GM13977 (cell line): ENCODE data around the gene NMNAT2.

Experiments used
- DNase-seq: peaks from one replicate; pipeline ENCODE4 v3.0.0; 2012; ENCODE audit warnings: low spot score
- in situ Hi-C: fragments of 300-500 bp; cut with MboI; formaldehyde crosslinking; loops from one replicate; pipeline ENCODE4 v1.12.0; 2022; ENCODE audit warnings: low sequenced_read_pairs, low pct_unique_long_range_greater_than_20kb, mixed read lengths, inconsistent platforms; ENCODE audit not compliant: unreplicated experiment
- TF ChIP-seq, protein P1 (sequence below): IDR thresholded peaks from 2 replicates; pipeline ENCODE4 v1.5.1; 2012; ENCODE audit warnings: mild to moderate bottlenecking, control low read depth; ENCODE audit not compliant: insufficient read depth; ENCODE audit errors: extremely low read depth, missing control alignments

NMNAT2 gene

DNA sequence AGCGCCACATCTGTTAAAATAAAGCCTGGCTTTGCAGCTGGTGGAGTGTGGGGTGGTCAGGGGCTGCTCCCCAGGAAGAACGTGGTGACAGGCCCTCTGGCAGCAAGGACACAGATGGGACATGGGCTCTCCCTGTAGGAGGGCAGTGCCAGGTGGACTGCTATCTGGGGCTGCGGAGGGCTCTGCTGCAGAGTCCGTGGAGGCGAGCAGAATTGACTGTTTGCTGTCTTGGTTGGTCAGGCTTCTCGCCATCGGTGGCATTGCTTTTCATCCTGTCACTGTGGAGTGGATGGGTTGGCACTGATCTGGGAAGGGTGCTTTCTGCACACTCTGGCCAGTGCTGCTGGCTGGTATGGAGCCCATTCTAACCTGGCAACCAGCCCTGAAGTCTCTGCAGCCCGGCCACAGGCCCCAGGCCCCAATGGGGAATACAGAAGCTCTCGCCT is 129.1 kb downstream of the NMNAT2 start:
- TF ChIP-seq, protein P1, sequence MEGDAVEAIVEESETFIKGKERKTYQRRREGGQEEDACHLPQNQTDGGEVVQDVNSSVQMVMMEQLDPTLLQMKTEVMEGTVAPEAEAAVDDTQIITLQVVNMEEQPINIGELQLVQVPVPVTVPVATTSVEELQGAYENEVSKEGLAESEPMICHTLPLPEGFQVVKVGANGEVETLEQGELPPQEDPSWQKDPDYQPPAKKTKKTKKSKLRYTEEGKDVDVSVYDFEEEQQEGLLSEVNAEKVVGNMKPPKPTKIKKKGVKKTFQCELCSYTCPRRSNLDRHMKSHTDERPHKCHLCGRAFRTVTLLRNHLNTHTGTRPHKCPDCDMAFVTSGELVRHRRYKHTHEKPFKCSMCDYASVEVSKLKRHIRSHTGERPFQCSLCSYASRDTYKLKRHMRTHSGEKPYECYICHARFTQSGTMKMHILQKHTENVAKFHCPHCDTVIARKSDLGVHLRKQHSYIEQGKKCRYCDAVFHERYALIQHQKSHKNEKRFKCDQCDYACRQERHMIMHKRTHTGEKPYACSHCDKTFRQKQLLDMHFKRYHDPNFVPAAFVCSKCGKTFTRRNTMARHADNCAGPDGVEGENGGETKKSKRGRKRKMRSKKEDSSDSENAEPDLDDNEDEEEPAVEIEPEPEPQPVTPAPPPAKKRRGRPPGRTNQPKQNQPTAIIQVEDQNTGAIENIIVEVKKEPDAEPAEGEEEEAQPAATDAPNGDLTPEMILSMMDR, result no peak
- in situ Hi-C loops, result no loop called here
- DNase-seq, result no peak

DNA sequence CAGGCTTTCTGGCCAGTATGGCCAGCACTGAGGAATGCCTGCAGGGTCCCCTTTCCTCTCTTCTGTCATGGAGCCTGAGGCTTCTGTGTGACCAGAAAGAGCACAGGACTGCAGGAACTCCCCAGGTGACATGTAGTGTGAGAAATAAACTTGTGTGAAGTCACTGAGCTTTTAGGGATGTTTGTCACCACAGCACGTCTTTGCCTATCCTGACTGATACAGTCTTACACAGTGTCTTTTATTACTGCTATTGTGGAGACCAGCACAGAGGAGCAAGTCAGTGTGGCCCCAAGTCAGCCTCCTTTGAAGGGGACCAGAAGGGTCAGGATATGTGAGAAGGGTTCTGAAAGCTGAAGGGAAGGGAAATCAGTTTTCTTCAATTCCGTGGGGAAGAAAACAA is 129.6 kb downstream of the NMNAT2 start:
- in situ Hi-C loops, result no loop called here
- no peak for DNase-seq
- TF ChIP-seq, protein P1, result no peak

DNA sequence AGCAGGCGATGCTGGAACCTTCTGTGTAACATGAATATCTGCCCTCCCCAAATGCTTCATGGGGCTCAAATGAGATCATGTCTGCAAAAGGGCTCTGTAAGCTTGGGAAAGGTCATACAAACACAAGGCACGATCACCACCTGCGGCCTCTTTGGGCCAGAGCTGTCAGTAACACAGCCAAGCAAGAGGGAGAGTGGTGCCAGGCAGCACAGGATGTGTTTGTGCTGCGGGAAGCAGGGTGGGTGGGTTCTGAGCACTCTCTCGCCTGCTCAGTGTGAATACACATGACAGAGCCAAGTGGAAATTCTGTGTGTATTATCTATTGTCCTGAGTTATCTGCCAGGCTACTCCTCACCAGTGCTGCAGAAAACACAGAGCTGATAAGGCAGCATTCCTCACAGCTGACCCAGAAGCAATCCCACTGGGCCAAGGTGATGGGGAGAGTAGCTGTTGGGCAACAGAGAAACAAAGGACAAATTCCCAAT is 130.9 kb downstream of the NMNAT2 start:
- no peak for DNase-seq
- in situ Hi-C loops, result no loop called here
- TF ChIP-seq, protein P1, result no peak

DNA sequence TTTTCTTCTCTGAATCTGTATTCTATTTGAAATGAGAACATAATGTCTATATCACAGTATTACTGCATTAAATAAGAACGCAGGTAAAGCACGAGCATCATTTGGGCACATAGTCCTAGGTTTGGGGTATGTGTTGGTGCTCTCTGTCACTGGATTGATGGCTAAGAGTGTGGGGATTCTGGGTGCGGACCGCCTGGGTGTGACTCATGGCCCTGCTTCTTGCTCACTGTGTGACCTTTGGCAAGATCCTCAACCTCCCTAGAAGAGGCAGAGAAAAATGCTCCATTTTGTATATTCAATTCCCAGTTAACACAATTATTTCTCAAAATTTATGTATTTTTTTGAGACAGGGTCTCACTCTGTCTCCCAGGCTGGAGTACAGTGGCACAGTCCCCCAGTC is 132.4 kb downstream of the NMNAT2 start:
- DNase-seq, result no peak
- in situ Hi-C loops, result no loop called here
- TF ChIP-seq, protein P1, result no peak

DNA sequence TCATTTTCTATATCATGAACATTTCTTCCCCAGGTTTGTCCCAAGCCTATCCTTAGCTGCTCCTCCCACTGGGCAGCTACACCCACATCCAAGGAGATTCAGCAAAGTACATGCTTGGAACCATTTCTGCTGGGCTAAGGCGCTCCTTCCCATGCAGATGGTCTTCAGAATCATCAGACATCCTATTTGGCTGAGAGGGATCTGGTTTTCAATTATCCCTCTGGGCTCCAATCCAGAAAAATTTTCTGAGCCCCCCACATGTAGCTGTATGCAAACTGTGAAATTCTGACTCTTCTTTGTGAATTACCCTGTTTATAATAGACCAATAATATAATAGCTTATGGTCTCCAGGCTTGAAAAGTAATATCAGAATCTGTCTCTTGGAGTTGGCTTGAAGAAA is 132.9 kb downstream of the NMNAT2 start:
- no peak for DNase-seq
- in situ Hi-C loops, result no loop called here
- TF ChIP-seq, protein P1, result no peak

DNA sequence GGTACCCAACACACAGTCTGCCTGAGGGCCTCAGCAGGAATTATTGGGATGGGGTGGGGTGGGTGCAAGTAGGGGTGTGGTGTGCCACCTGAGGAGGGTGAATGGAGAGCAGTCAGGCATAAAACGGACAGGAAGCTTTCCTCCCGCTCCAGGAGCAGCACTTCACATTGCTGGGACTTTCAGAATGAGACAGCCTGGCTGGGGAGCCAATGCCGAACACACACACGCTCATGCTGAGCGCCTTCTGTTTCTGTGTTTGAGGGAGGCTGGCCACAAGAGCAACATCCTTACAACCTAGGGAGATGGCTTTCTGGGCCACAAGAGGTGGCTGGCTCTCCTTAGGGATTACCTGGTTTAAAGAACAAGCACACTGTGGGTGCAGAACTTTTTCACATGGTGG is 134.1 kb downstream of the NMNAT2 start:
- in situ Hi-C loops, result no loop called here
- no peak for DNase-seq
- TF ChIP-seq, protein P1, result no peak

DNA sequence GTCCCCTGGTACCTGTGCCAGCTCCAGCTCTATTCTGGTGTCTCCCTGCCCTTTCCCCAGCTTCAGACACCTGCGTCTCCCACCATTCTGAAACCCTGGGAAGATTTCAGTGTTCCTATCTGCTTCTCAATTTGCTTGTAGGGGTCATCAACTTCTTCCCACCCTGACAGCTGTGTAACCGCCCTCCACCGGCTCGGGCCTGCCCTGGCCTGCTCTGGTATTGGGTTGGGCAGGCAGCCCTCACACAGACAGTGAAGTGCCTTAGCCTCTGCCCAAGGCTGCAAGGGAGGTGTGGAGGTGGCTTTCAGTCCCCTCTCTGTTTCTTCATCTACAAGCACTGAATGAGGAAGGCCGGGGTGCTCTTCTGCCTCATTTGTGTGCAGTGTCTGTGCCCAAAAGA is 134.9 kb downstream of the NMNAT2 start:
- TF ChIP-seq, protein P1, result no peak
- no peak for DNase-seq
- in situ Hi-C loops, result no loop called here
